ENCODE measurements around the gene GNGT2.
"Not testable (repeated sequence)": the region's sequence is repeated elsewhere in the genome, so short reads cannot be mapped to it uniquely, and the experiment has no call there.

Gene GNGT2

GRCh38 chr17:49201481-49201927, 8.9 kb downstream of the GNGT2 start:
- no peak for DNase-seq

GRCh38 chr17:49200423-49201083, 9.8 kb downstream of the GNGT2 start:
- DNase-seq = no peak

- DNase-seq = no peak
Measured at GRCh38 chr17:49198211-49198610, 12.2 kb downstream of the GNGT2 start.

GRCh38 chr17:49197346-49197998, 12.9 kb downstream of the GNGT2 start:
- no peak for DNase-seq

GRCh38 chr17:49196520-49196919, 13.9 kb downstream of the GNGT2 start:
- DNase-seq = no peak

GRCh38 chr17:49195751-49196150, 14.6 kb downstream of the GNGT2 start:
- no peak for DNase-seq

- DNase-seq = no peak
Measured at GRCh38 chr17:49194297-49194607, 16.1 kb downstream of the GNGT2 start.

GRCh38 chr17:49193513-49194296, 16.7 kb downstream of the GNGT2 start:
- DNase-seq = no peak

GRCh38 chr17:49191917-49192741, 18.2 kb downstream of the GNGT2 start:
- peak; percentile 82 for DNase-seq

- DNase-seq = no peak
Measured at GRCh38 chr17:49191409-49191916, 18.9 kb downstream of the GNGT2 start.

- DNase-seq = no peak
Measured at GRCh38 chr17:49190932-49191331, 19.4 kb downstream of the GNGT2 start.

GRCh38 chr17:49187301-49187700, 23.1 kb downstream of the GNGT2 start:
- DNase-seq = no peak

GRCh38 chr17:49185381-49185780, 25.0 kb downstream of the GNGT2 start:
- DNase-seq = not testable (repeated sequence)

GRCh38 chr17:49184522-49184921, 25.9 kb downstream of the GNGT2 start:
- not testable (repeated sequence) for DNase-seq

GRCh38 chr17:49183801-49184200, 26.6 kb downstream of the GNGT2 start:
- DNase-seq = no peak

GRCh38 chr17:49183341-49183740, 27.0 kb downstream of the GNGT2 start:
- no peak for DNase-seq

GRCh38 chr17:49180998-49181635, 29.3 kb downstream of the GNGT2 start:
- no peak for DNase-seq

- no peak for DNase-seq
Measured at GRCh38 chr17:49180303-49180702, 30.1 kb downstream of the GNGT2 start.

GRCh38 chr17:49175978-49176377, 34.4 kb downstream of the GNGT2 start:
- not testable (repeated sequence) for DNase-seq

GRCh38 chr17:49170711-49171110, 39.7 kb downstream of the GNGT2 start:
- not testable (repeated sequence) for DNase-seq

GRCh38 chr17:49170216-49170615, 40.2 kb downstream of the GNGT2 start:
- DNase-seq = no peak

- DNase-seq = no peak
Measured at GRCh38 chr17:49168706-49169105, 41.7 kb downstream of the GNGT2 start.

All from NCI-H2107 (cell line).